HG03097 (cell line): ENCODE results near the gene SMAD3.

Experiments
- ATAC-seq: cut with Tn5 transposase; IDR thresholded peaks from one replicate; pipeline ENCODE4 v1.9.1; 2021; ENCODE audit not compliant: unreplicated experiment, low FRiP score

Gene SMAD3

DNA sequence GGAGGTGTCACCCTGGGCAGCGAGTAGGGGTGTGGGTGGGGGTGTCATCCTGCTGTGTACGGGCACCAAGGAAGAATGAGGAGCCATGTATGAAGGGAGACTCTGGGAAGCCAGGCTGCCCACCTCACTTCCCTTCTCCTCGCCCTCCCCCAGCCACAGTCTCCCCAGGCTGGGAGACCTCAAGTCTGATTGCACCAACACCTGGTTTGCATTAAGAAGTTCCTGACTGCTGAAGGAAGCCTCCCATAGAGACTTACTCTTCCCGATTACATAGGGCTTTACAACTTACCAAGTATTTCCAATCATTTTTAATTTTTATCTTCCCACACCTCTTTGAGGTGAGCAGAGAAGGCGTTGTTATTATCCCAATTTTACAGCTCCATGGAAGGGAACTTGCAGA is 29.5 kb upstream of the SMAD3 start:
- no peak for ATAC-seq

DNA sequence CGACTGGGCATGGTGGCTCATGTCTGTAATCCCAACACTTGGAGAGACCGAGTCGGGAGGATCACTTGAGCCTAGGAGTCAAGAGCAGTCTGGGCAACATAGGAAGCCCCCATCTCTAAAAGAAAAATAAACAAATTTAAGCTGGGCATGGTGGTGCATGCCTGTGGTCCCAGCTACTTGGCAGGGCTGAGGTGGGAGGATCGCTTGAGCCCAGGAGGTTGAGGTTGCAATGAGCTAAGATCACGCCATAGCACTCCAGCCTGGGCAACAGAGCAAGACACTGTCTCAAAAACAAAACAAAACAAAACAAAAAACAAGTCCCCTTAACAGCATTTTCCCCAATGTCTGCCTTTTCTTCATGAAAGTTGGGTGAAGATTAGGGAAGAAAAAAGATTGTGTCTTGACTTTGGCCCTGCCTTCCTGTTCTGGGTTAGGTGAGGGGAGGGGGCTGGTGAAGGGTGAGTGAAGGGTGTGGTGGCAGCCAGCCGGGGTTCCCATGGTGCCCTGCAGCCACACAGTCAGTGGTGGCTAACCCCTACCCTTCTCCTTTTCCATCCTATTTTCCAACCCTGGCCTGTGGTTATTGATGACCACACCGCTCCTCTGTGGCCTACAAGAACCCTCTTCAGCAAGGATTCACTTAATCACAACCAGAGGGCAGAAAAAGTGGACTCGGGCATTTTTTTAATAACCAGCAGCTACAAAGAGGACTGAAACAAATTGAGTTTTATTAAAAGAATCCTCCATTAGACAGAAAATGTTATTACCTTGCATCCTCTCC is 28.4 kb upstream of the SMAD3 start:
- no peak for ATAC-seq

DNA sequence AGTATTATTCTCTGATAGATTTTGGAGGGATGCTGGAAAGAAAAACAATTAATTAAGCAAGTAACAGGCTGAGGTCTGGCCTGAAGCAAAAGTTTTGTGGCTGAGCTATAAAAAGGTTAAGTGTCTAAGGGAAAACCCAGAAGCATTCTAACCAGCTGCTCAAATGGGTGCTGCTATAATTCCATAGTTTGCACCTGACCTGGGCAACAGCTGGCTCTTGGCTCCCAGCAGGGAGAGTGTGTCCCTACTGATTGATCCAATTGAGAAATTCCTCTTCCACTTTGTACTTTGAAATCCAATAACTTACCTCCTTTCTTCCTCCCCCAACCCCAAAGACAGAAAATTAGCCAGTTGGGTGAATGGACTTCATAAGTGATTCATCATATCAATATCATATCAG is 27.7 kb upstream of the SMAD3 start:
- ATAC-seq: no peak

GRCh38 chr15:67038736-67039135 is 26.7 kb upstream of the SMAD3 start:
- ATAC-seq: no peak

GRCh38 chr15:67039384-67040075 is 25.9 kb upstream of the SMAD3 start:
- ATAC-seq: no peak

DNA sequence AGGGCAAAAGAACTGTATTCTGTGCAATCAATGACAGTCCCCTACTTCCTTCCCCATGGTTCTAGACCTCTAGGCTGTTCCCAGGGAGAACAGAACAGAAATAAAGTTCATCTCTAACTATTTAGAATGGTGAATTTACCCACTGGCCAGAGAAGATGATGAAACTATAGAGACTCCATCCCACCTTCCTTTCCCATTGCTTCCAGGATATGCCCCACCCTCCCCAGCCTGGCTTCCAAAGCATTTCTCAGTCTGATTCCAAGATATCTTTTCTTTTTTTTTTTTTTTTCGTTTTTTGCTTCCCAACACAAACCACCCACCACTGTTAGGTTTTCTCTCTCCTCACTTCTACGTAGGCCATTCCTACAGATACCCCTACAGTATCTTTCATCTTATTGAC is 25.1 kb upstream of the SMAD3 start:
- no peak for ATAC-seq

- no peak for ATAC-seq
Observed at GRCh38 chr15:67042551-67043142, 22.8 kb upstream of the SMAD3 start.

DNA sequence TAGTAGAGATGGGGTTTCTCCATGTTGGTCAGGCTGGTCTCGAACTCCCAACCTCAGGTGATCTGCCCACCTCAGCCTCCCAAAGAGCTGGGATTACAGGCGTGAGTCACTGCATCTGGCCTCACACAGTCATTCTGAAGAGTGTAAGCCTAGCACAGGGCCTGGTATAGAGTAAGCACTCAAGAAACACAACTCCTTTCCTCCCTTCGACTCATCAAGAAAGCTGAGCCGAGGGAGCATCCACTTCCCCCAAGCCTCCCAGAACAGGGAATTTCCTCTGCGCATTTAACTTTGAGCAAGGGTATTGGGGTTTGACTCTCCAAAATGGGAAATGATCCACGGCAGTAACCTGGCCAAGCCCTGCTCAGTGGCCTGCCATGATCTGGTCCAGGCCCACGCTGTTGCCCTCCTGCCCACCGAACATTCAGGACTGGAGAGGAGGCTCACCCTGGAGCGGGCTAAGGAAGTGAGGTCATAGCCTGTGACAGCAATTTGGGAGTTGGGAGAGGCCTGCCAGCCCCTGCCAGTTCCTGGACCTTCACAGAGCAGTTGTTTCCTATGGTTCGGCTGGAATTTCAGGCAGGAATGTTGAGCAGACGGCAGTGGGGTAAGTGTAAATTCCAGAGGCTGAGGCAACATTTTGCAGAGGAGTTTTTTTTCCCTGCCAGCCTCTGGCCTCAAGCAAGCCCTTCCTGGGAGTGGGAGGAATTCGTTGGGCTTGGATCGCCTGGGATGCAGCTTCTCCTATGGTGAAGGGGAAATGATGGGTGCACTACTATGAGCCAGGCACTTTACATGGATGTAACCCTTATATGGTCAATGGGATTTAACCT is 21.2 kb upstream of the SMAD3 start:
- no peak for ATAC-seq

- ATAC-seq: no peak
Observed at GRCh38 chr15:67047149-67047661, 18.2 kb upstream of the SMAD3 start.

GRCh38 chr15:67048281-67049279 is 16.8 kb upstream of the SMAD3 start:
- ATAC-seq: no peak

- no peak for ATAC-seq
Observed at GRCh38 chr15:67049351-67050044, 15.9 kb upstream of the SMAD3 start.

GRCh38 chr15:67050062-67050461 is 15.3 kb upstream of the SMAD3 start:
- no peak for ATAC-seq

- no peak for ATAC-seq
Observed at GRCh38 chr15:67050522-67051087, 14.8 kb upstream of the SMAD3 start.

DNA sequence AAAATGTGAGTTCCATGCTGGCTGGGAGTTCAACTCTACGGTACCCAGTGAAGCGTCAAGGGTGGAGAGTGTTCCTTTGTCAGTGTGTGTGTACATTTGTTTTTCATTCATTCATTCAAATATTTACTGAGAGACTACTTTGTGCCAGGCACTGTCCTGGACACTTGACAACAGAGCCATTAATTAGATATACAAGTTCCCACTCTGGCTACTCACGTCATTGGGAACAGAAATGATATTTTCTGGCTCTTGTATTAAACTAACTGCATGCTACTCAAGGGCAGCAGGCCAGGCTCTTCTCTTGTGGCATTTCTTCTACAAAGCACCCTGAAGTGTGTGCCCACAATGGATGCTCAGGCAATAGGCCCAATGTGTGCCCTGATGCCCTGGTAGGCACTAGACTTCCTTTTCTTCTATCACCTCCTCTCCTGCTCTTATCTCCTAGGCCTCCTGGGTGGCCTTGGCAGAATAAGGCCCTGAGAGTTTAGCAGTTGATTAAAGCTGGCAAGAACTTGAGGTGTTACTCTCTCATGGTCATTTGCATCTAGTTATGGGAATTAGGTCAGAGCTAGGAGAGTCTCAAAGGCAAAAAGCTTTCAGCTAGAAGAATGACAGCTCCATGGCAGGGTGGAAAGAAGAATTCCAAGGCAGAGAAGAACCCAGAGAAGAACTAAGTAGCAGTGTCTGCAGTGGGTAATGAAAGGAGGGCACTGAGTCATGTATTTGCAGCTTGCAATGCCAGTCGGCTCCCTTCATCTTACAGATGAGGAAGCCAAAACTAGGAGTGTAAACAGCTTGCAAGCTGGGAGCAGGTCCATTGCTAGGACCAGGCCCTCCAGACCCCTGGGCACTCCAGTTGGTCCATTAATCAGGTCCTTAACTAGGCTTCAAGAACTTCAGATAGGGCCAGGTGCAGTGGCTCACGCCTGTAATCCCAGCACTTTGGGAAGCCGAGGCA is 14.0 kb upstream of the SMAD3 start:
- no peak for ATAC-seq

DNA sequence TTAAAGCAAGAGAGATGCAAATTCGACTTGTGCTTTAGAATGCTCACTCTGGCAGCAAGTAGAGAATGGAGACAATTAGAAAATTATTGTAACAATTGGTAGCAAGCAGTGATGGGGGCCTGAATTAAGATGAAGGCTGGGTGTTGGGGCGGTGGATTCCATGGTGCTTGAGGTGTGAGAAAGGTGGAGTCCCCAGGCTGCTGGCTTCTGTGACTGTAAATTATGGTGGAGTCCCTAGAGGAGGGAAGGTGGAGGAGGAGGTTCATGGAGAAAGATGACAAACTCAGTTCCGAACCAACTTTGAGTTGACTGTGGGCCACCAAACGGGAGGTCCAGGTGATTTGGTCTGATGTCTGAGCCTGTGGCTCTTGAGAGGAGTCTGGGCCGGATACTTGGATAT is 10.7 kb upstream of the SMAD3 start:
- ATAC-seq: no peak

DNA sequence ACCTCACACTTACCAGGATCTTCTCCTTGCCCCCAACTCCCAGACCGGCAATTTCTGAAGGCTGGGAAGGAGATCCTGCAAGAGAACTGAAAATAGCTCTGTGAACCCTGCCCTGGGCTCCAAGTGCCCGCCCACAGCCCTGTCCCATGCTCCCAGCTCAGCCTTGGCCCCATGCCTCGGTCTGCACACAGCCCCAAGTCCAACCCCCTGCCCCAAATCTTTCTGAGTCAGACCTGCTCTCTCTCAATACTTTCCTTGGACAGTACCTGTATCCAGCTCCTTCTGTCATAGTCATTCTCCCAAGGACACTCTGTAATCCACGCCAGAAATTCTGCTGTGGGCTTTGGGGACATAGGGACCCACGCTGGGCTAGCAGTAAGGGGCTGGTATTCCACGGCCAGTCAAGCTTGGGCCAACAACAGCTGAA is 6.3 kb upstream of the SMAD3 start:
- no peak for ATAC-seq

DNA sequence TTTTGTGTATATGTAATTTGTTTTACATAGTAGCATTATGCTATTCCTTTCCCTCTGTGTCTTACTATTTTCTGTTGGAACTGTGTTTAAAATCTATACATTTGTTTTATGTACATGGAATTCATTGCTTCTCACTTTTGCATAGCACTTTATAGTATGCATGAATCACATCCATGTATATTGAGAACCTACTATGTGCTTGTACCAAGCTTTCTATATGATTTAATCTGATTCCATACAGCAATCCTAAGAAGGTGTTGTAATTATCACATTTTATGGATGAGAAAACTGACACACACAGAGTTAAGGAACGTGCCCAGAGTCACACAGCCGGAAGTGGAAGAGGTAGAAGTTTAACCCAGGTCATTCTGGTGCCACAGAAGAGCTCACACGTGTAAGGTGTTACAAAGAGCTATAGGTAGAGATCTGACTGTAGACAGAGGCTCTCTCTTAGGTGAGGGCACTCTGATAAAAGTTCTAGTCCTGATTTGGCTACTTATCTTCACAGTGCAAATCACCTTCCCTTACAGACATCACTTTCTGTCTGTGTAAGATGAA is 3.5 kb upstream of the SMAD3 start:
- no peak for ATAC-seq
